Urinary bladder (tissue), 4 donors: Measurements from ENCODE around the gene APEX1. TPM values are rescaled to one million over a fixed set of nuclear protein-coding genes. Genes with fewer than 3 reads are reported as not detected.
"Not testable (repeated sequence)": the region's sequence is repeated elsewhere in the genome, so short reads cannot be mapped to it uniquely, and the experiment has no call there.

Source experiments
- DNase-seq: peaks from one replicate; pipeline ENCODE4 v3.0.0-alpha.2; 2015; ENCODE audit errors: extremely low spot score
- H3K27ac ChIP-seq: one replicate; pipeline ENCODE4 v1.5.1; 2013; ENCODE audit warnings: low read depth, mild to moderate bottlenecking, moderate library complexity
- H3K36me3 ChIP-seq: one replicate; pipeline ENCODE4 v1.6.1; 2013; ENCODE audit warnings: mild to moderate bottlenecking, moderate library complexity; ENCODE audit not compliant: insufficient read depth
- H3K4me1 ChIP-seq: one replicate; pipeline ENCODE4 v1.6.1; 2013; ENCODE audit warnings: mild to moderate bottlenecking, moderate library complexity; ENCODE audit not compliant: insufficient read depth
- H3K4me3 ChIP-seq: one replicate; pipeline ENCODE4 v1.5.1; 2013; ENCODE audit warnings: low read depth, low read length
- WGBS: extraction: QIAGEN DNeasy Blood & Tissue Kit; methylation state at CpG from one replicate; pipeline ENCODE4 v1.1.7; 2013; 5-methylcytosine and 5-hydroxymethylcytosine counted together
- polyA plus RNA-seq: library from polyadenylated mRNA; stranded (reverse); fragments of 200-250 nt; gene quantifications from one replicate; pipeline ENCODE4 v1.2.3, GENCODE V29; 2013
- total RNA-seq: library from RNA; depleted of rRNA; stranded (reverse); fragments of >200 nt; gene quantifications from one replicate; pipeline ENCODE4 v1.2.3, GENCODE V29; 2014
- donor health status: healthy with polysubstance abuse.
- donor health status: healthy.

APEX1 gene
- total and polyA plus RNA-seq, 2 donors = 21.2 to 147 TPM

GRCh38 chr14:20452831-20453230 is 2.2 kb upstream of the APEX1 start:
- not testable (repeated sequence) for DNase-seq, H3K27ac ChIP-seq, H3K4me1 ChIP-seq, H3K36me3 ChIP-seq, H3K4me3 ChIP-seq
- WGBS = 89% methylated on average over 8 of the region's 8 CpGs

- Histone ChIP-seq H3K27ac (peak overlapping the region; percentile 82), H3K4me3 (peak overlapping the region; percentile 67), H3K4me1 (peaks cover 2% of the 10 kb centered on the region), H3K36me3 (peaks cover 2% of the 10 kb centered on the region)
- under 1% methylated on average over 39 of the region's 39 CpGs for WGBS
- DNase-seq = no peak
These were observed 602 bp downstream of the APEX1 start for GRCh38 chr14:20455355-20456300.

GRCh38 chr14:20456971-20457370 is 1.9 kb downstream of the APEX1 start:
- DNase-seq = no peak
- Histone ChIP-seq H3K27ac (no peak overlapping the region), H3K4me1 (peaks cover 2% of the 10 kb centered on the region), H3K4me3 (no peak overlapping the region), H3K36me3 (peaks cover 2% of the 10 kb centered on the region)
- WGBS = 82% methylated on average over 13 of the region's 13 CpGs

- Histone ChIP-seq H3K27ac (no peak overlapping the region), H3K4me3 (no peak overlapping the region), H3K36me3 (peaks cover 2% of the 10 kb centered on the region), H3K4me1 (peaks cover 2% of the 10 kb centered on the region)
- DNase-seq = no peak
- WGBS = 61% methylated on average over 8 of the region's 8 CpGs
These were observed 3.2 kb downstream of the APEX1 start for GRCh38 chr14:20458031-20458789.

- peak overlapping the region; percentile 94 for H3K27ac ChIP-seq
- no peak for DNase-seq
- peaks cover 2% of the 10 kb centered on the region for H3K4me1 ChIP-seq
- H3K4me3 ChIP-seq = peak overlapping the region; percentile 94
- WGBS = 6% methylated on average over 32 of the region's 32 CpGs
- H3K36me3 ChIP-seq = peaks cover 2% of the 10 kb centered on the region
These were observed 5.6 kb downstream of the APEX1 start for GRCh38 chr14:20460458-20461224.

- peak within 1 kb of the TSS; percentile 94 for H3K27ac ChIP-seq
- WGBS = under 1% methylated on average over 67 of the region's 67 CpGs
- H3K4me3 ChIP-seq = peak within 1 kb of the TSS; percentile 94
- no peaks in the 10 kb centered on the region for H3K4me1 ChIP-seq
- peaks cover 2% of the 10 kb centered on the region for H3K36me3 ChIP-seq
- peak; percentile 99 for DNase-seq
These were observed 6.5 kb downstream of the APEX1 start, which contains the start of gene PIP4P1 for GRCh38 chr14:20461225-20462141. Gene PIP4P1 (minus strand): TSS chr14:20461434. CDS start chr14:20461325, 109 bp downstream.

- DNase-seq = no peak
- Histone ChIP-seq H3K4me3 (peak overlapping the region; percentile 63), H3K27ac (no peak overlapping the region), H3K4me1 (no peaks in the 10 kb centered on the region), H3K36me3 (no peaks in the 10 kb centered on the region)
- 27% methylated on average over 16 of the region's 16 CpGs for WGBS
These were observed 13.8 kb downstream of the APEX1 start for GRCh38 chr14:20468764-20469241.

- no peaks in the 10 kb centered on the region for H3K4me1 ChIP-seq
- peak within 1 kb of the TSS; percentile 63 for H3K4me3 ChIP-seq
- DNase-seq = peak; percentile 70
- H3K27ac ChIP-seq = peak within 1 kb of the TSS; percentile 70
- under 1% methylated on average over 40 of the region's 40 CpGs for whole genome bisulfite sequencing
- no peaks in the 10 kb centered on the region for H3K36me3 ChIP-seq
These were observed 14.3 kb downstream of the APEX1 start, which contains the start of gene PNP for GRCh38 chr14:20469242-20469889. Gene PNP (plus strand): TSS chr14:20469406. CDS start chr14:20469525, 119 bp downstream.

GRCh38 chr14:20469890-20470602 is 15.0 kb downstream of the APEX1 start:
- WGBS = 3% methylated on average over 12 of the region's 12 CpGs
- no peak for DNase-seq
- H3K4me3 ChIP-seq = peak overlapping the region; percentile 63
- H3K36me3 ChIP-seq = no peaks in the 10 kb centered on the region
- H3K4me1 ChIP-seq = no peaks in the 10 kb centered on the region
- H3K27ac ChIP-seq = peak overlapping the region; percentile 70

GRCh38 chr14:20470603-20470901 is 15.5 kb downstream of the APEX1 start:
- no peaks in the 10 kb centered on the region for H3K36me3 ChIP-seq
- WGBS = 1% methylated on average over 2 of the region's 2 CpGs
- no peak for DNase-seq
- no peak overlapping the region for H3K4me3 ChIP-seq
- H3K4me1 ChIP-seq = no peaks in the 10 kb centered on the region
- no peak overlapping the region for H3K27ac ChIP-seq

GRCh38 chr14:20472536-20473169 is 17.6 kb downstream of the APEX1 start:
- 87% methylated on average over 2 of the region's 2 CpGs for WGBS
- no peaks in the 10 kb centered on the region for H3K36me3 ChIP-seq
- H3K4me3 ChIP-seq = no peak overlapping the region
- no peak overlapping the region for H3K27ac ChIP-seq
- H3K4me1 ChIP-seq = no peaks in the 10 kb centered on the region
- no peak for DNase-seq
